Breast epithelium (tissue), 3 donors: ENCODE data around the gene RFPL3.

Source experiments
- CTCF ChIP-seq, 3 donors: fragments of 450-650 bp; IDR thresholded peaks; one replicate each; pipeline ENCODE4 v1.5.1; 2016 to 2017; ENCODE audit warnings: antibody characterized with exemption in 3 of 3, mild to moderate bottlenecking in 3 of 3, moderate library complexity in 3 of 3
- POLR2A ChIP-seq: fragments of 450-650 bp; IDR thresholded peaks from one replicate; pipeline ENCODE4 v1.6.1; 2016; ENCODE audit warnings: antibody characterized with exemption, mild to moderate bottlenecking, moderate library complexity
- POLR2AphosphoS5 ChIP-seq, 3 donors: sonication (generic); formaldehyde crosslinking; IDR thresholded peaks; one replicate each; pipeline ENCODE4 v1.6.1; 2017; ENCODE audit warnings: antibody characterized with exemption in 3 of 3

GRCh38 chr22:32338757-32339156, 18.9 kb upstream of the RFPL3 start:
- TF ChIP-seq CTCF (IDR thresholded peaks at IDR 0.05): no peak
- TF ChIP-seq POLR2A: no peak
- TF ChIP-seq POLR2AphosphoS5 (IDR thresholded peaks at IDR 0.05): no peak
